GM18907 (cell line): ENCODE data around the gene GOLGA6L9.
"Not testable (repeated sequence)": the region's sequence is repeated elsewhere in the genome, so short reads cannot be mapped to it uniquely, and the experiment has no call there.

ENCODE experiments used
- ATAC-seq: cut with Tn5 transposase; IDR thresholded peaks from one replicate; pipeline ENCODE4 v1.9.1; 2021; ENCODE audit warnings: mild to moderate bottlenecking, moderate library complexity; ENCODE audit not compliant: unreplicated experiment

The GOLGA6L9 gene, protein sequence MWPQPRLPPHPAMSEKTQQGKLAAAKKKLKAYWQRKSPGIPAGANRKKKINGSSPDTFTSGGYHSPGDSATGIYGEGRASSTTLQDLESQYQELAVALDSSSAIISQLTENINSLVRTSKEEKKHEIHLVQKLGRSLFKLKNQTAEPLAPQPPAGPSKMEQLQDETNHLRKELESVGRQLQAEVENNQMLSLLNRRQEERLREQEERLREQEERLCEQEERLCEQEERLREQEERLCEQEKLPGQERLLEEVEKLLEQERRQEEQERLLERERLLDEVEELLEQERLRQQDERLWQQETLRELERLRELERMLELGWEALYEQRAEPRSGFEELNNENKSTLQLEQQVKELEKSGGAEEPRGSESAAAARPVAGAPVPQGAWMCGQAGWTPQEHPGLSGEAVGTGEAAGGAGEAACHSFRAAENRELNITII

DNA sequence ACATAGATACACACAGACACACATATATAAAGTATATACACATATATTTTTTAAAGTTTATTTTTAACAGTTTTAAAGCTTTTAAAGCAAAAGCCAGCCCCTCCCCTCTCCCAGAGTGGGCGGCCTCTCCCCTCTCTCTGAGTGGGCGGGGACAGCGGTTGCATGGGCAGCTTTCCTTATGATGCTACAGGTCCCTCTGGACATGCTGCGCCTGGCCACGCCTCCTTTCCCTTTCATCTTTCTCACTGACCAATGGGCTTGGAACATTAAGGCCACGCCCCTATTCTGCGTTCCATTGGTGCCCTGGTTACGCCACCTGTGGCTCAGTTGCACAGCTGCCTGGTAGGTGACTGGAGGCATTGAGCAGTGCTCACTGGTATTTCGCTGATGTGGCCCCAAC is at the start of gene GOLGA6L9:
Gene GOLGA6L9 (plus strand): TSS at position 124 of the 400 bp plus-strand sequence. CDS start 264 bp downstream, at position 388.
- not testable (repeated sequence) for ATAC-seq

DNA sequence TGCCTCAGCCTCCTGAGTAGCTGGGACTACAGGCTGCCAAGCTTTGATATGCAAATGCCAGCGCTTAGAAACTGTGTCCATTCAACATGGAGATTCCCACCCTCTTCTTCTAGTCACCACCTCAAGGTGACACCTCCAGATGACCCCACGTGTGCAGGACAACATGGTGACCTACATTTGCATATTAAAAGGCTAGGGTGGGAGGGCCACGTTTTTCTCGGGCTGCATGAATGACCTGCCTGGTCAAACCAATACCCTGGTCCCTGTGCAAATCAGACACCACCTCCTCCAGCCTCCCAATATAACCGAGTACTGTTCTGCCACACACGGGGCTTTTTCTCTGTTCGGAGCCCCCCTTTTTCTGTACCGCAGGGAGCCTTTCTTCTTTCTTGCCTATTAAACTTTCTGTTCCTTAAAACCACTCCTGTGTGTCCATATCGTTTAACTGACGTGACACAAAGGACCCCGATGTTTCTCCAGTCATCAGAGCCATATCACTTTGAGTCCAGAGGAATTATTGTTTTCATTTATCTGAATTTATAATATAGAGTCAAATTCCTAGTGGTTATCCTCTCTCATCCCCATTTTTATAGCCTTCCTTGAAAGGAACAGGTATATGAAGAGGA is 48.2 kb upstream of the GOLGA6L9 start:
- ATAC-seq = not testable (repeated sequence)

- ATAC-seq = not testable (repeated sequence)
Measured at GRCh38 chr15:82387209-82387608, 42.4 kb upstream of the GOLGA6L9 start.

DNA sequence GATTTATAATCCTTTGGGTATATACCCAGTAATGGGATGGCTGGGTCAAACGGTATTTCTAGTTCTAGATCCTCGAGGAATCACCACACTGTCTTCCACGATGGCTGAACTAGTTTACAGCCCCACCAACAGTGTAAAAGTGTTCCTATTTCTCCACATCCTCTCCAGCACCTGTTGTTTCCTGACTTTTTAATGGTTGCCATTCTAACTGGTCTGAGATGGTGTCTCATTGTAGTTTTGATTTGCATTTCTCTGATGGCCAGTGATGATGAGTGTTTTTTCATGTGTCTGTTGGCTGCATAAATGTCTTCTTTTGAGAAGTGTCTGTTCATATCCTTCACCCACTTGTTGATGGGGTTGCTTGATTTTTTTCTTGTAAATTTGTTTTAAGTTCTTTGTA is 39.5 kb upstream of the GOLGA6L9 start:
- not testable (repeated sequence) for ATAC-seq

DNA sequence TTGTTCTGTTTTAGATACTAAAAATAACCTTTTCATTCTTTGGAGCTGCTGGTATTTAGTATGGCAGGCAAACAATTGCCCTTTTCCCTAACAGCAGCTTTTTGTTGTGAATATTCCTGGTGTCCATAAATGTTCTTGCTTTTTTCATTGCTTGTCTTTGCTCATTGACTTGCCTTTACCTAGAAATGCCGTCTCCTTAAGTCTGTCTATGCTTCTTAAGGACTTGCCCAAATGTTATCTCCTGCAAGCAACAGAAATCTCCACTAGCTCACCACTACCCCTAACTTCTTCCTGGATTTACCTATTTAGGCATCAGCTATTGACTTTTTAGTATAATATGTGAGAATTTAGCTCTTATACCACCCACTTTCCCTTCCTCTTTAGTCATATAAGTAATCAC is 37.5 kb upstream of the GOLGA6L9 start:
- not testable (repeated sequence) for ATAC-seq

- ATAC-seq = no peak
Measured at GRCh38 chr15:82393671-82394070, 35.9 kb upstream of the GOLGA6L9 start.

- ATAC-seq = not testable (repeated sequence)
Measured at GRCh38 chr15:82395788-82396187, 33.8 kb upstream of the GOLGA6L9 start.

DNA sequence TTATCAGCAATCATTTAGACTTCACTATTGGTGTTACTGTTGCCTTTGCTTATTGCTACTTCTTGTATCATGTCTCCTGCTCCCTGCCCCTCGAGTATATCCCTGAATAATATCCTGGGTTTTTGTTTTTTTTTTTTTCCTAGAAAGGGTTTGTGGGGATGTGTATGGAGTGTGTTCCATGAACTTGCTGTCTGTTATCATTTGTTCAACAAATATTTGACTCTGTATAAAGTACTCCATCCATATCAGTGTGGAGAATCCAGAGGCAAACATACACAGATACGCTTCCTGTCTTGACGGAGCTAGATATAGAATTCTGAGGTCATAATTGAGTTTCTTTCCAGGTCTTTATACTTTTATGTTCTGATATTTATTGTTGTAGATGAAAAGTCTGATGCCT is 31.8 kb upstream of the GOLGA6L9 start:
- ATAC-seq = no peak

DNA sequence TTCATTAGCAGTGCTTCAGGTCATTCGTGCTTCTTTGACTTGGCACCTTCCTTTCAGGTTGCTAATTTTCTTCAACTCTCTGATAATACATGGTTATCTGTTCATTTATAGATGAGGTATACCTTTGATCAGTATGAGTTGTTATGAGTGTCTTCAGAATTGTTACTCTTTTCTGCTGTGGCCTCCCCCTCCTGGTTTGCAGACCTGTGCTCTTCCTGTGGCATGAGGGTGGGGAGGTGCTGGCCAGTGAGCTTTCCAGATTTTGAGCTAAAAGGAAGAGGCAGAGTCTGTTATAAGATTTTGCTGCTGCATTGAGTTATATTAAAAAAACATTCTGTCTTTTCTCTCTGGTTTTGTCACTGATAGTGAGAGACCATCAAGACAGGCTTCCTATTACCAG is 30.8 kb upstream of the GOLGA6L9 start:
- no peak for ATAC-seq

- not testable (repeated sequence) for ATAC-seq
Measured at GRCh38 chr15:82399366-82400103, 30.1 kb upstream of the GOLGA6L9 start.

DNA sequence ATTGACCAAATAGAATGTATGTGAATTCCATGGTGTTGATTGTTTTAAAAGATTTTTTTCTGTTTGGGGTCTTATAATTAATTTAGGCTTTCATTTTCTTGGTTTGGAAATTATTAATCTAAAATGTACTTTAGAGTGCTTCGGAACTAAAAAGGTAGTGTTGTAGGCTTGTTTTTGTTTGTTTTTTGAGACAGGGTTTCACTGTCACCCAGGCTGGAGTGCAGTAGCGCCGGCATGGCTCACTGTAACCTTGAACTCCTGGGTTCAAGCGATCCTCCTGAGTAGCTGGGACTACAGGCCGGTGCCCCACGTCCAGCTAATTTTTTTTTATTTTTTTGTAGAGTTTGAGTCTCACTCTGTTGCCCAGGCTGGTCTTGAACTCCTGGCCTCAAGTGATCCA is 27.7 kb upstream of the GOLGA6L9 start:
- not testable (repeated sequence) for ATAC-seq

GRCh38 chr15:82402341-82402740 is 27.3 kb upstream of the GOLGA6L9 start:
- not testable (repeated sequence) for ATAC-seq

DNA sequence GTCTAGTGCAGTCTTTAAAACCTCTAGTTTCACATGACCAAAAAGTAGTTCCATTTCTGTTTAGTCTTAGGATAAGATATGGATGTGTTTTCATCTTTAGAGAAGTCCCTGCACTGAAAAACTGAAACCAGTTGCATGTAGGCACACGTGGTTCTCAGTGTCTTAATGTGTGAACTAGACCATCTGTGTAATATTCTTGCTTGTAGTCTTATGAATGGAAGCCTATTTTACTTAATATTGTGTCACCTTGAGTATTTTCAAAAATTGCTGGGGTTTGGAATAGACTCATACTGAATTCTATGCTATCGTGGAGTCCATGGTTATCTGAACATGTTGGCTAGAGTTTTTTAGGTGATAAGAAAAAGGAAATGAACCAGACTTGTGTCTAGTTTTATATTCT is 23.4 kb upstream of the GOLGA6L9 start:
- not testable (repeated sequence) for ATAC-seq

DNA sequence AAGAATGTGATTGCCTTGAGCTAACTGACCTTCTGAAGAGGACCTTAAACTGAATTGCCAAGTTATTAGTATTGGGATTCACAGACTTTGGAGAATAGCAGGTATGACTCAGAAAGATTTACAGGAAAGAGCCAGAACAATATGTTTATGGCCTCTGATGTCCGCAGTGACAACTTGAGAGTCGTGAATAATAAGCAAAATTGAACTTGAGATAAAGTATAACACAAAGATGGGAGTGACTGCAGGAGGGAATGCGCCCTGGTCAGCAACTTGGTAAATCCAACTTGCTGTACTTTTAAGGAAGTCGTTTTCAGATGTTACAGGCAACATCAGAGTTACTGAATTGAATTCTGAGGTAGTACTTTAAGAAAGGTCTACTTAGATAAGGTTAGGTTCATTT is 19.3 kb upstream of the GOLGA6L9 start:
- not testable (repeated sequence) for ATAC-seq

GRCh38 chr15:82411595-82411994 is 18.0 kb upstream of the GOLGA6L9 start:
- peak; percentile 58 for ATAC-seq

- ATAC-seq = not testable (repeated sequence)
Measured at GRCh38 chr15:82414525-82415191, 15.0 kb upstream of the GOLGA6L9 start.

- not testable (repeated sequence) for ATAC-seq
Measured at GRCh38 chr15:82420516-82420915, 9.1 kb upstream of the GOLGA6L9 start.

- not testable (repeated sequence) for ATAC-seq
Measured at GRCh38 chr15:82420966-82421365, 8.7 kb upstream of the GOLGA6L9 start.

GRCh38 chr15:82427117-82427516 is 2.5 kb upstream of the GOLGA6L9 start:
- not testable (repeated sequence) for ATAC-seq

GRCh38 chr15:82445420-82445819 is 15.8 kb downstream of the GOLGA6L9 start:
- not testable (repeated sequence) for ATAC-seq

DNA sequence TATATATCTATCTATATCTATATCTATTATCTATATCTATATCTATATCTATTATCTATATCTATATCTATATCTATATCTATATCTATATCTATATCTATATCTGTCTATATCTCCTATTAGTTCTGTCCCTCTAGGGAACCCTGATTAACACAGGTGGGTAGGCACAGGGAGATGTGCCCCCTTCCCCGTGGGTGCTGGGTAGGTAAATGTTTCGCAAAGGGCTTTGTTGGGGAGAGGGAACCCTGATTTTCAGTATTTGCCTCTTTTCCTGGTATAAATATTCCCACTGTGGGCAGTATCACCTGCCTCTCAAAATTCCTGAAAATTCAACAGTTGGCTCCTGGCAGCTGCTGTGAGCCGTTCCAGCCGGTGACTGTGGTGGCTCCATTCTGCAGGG is 27.7 kb downstream of the GOLGA6L9 start:
- ATAC-seq = not testable (repeated sequence)
